Measurements from ENCODE around the gene ATP6V0D1.

DNA sequence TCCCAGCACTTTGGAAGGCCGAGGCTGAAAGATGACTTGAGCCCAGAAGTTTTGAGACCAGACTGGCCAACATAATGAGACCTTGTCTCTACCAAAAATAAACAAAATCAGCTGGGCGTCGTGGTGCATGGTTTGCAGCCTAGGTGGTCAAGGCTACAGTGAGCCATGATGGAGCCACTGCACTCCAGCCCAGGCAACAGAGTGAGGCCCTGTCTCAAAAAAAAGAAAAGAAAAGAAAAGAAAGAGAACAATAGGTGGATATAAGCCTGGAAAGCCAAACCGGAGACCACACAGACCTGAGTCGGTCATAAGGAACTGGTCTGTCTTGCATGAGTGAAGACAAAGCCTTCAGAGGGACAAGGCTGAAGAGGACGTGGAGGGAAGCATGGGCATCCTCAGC, 14.4 kb downstream of the ATP6V0D1 start:
- TF ChIP-seq YY1 (IDR thresholded peaks at IDR 0.05; ENCODE audit: insufficient read depth, insufficient read length) (no peak), SUZ12 (IDR thresholded peaks at IDR 0.05; ENCODE audit: extremely low read depth, insufficient read depth, insufficient read length) (no peak), ZNF274 (IDR thresholded peaks at IDR 0.05; ENCODE audit: low read depth, low read length) (no peak)

All from NT2/D1 (cell line).